ENCODE measurements around the gene SPAG8. TPM values are rescaled to one million over a fixed set of nuclear protein-coding genes. Genes with fewer than 3 reads are reported as not detected.

SPAG8 gene
- total and polyA plus RNA-seq, 2 donors (not counting 1 experiment from before 2014, with no cell fraction given): 2.0 to 5.4 TPM

GRCh38 chr9:35832814-35833213 is 20.8 kb upstream of the SPAG8 start:
- peaks cover 55% of the 10 kb centered on the region for H3K4me1 Mint-ChIP-seq

DNA sequence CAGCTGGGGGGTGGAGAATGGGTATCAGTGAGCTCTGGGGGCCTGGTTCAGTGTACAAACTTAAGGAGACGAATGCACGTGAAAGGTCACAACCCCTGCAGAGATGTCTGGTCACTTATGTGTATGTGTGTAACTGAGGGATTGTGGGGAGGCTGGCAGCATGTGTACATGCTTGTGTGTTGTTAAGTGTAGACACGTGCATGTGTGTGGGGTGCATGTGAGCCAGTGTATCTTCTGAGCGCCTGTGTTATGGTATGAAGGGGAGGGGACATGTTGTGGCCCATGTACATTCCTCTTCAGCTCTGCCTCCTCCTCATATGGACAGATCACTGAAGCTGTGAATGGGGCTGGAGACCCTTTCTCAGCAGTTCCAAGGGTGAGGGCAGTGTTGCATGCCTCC is 19.0 kb upstream of the SPAG8 start:
- CTCF ChIA-PET: interaction anchor here (0.8 to 3.5 kb wide), 4 partner anchors 41 to 95 kb away, joined by 3 to 24 read pairs (median 4); no protein-coding TSS in a partner anchor
- Histone ChIP-seq H3K27ac (ENCODE audit: low read length in 2 of 2) (no peak overlapping the region), H3K36me3 (replicated peaks in 1 of 2; ENCODE audit: control extremely low read depth in 1 of 2, control insufficient read depth in 1 of 2, extremely low read depth in 1 of 2, insufficient read depth in 2 of 2, low read length in 1 of 2) (no peaks in the 10 kb centered on the region)

More at GRCh38 chr9:35832814-35833213, 20.8 kb upstream of the SPAG8 start:
- H3K4me2 ChIP-seq (replicated peaks; ENCODE audit: low read depth, low read length, poor library complexity, severe bottlenecking): peak overlapping the region; percentile 58
- Mint-ChIP-seq H3K9me3 (ENCODE audit: insufficient read depth) (no peaks in the 10 kb centered on the region), H3K27me3 (no peaks in the 10 kb centered on the region), H3K27ac (peak overlapping the region; percentile 17), H3K4me3 (no peak overlapping the region)
- ChIA-PET CTCF (interaction anchor here (0.6 to 3.5 kb wide), 6 partner anchors 13 to 229 kb away, joined by 3 to 24 read pairs (median 4); no protein-coding TSS in a partner anchor), POLR2A (no interaction called here)
- ATAC-seq (ENCODE audit: low read depth): no peak
- H4K20me1 ChIP-seq (ENCODE audit: control insufficient read depth, insufficient read depth, low read length, poor library complexity, severe bottlenecking): no peaks in the 10 kb centered on the region
- no peak for TF ChIP-seq EZH2 (IDR thresholded peaks at IDR 0.05; ENCODE audit: borderline replicate concordance, insufficient read depth, low read depth, low read length, poor library complexity, severe bottlenecking)
- TF ChIP-seq, protein P1, sequence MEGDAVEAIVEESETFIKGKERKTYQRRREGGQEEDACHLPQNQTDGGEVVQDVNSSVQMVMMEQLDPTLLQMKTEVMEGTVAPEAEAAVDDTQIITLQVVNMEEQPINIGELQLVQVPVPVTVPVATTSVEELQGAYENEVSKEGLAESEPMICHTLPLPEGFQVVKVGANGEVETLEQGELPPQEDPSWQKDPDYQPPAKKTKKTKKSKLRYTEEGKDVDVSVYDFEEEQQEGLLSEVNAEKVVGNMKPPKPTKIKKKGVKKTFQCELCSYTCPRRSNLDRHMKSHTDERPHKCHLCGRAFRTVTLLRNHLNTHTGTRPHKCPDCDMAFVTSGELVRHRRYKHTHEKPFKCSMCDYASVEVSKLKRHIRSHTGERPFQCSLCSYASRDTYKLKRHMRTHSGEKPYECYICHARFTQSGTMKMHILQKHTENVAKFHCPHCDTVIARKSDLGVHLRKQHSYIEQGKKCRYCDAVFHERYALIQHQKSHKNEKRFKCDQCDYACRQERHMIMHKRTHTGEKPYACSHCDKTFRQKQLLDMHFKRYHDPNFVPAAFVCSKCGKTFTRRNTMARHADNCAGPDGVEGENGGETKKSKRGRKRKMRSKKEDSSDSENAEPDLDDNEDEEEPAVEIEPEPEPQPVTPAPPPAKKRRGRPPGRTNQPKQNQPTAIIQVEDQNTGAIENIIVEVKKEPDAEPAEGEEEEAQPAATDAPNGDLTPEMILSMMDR (IDR thresholded peaks at IDR 0.05): no peak
- no peak for DNase-seq
- 81% methylated on average over 4 of the region's 5 CpGs for WGBS (ENCODE audit: insufficient coverage)
- no peak overlapping the region for H3K27ac ChIP-seq (ENCODE audit: low read length in 2 of 2)
- no peak overlapping the region for H3K9ac ChIP-seq (ENCODE audit: low read length)
- peaks cover 6% of the 10 kb centered on the region for H3K79me2 ChIP-seq (ENCODE audit: control insufficient read depth, insufficient read depth, low read length)
- no peak overlapping the region for H3K4me3 ChIP-seq (ENCODE audit: control extremely low read depth in 1 of 5, extremely low read depth in 1 of 5, insufficient read depth in 1 of 5, low read depth in 2 of 5, low read length in 4 of 5)
- no peaks in the 10 kb centered on the region for H3K27me3 ChIP-seq (replicated peaks in 1 of 4; ENCODE audit: control extremely low read depth in 1 of 4, control insufficient read depth in 3 of 4, insufficient read depth in 4 of 4, low read length in 3 of 4)
- peaks cover 32 to 43% of the 10 kb centered on the region in 2 donors for H3K4me1 ChIP-seq (ENCODE audit: control insufficient read depth in 2 of 2, insufficient read depth in 2 of 2, low read length in 2 of 2)
- H3K36me3 ChIP-seq (replicated peaks in 1 of 2; ENCODE audit: control extremely low read depth in 1 of 2, control insufficient read depth in 1 of 2, extremely low read depth in 1 of 2, insufficient read depth in 2 of 2, low read length in 1 of 2): no peaks in the 10 kb centered on the region
- H2AFZ ChIP-seq (ENCODE audit: insufficient read depth, low read depth, low read length, poor library complexity, severe bottlenecking): no peak overlapping the region
- intact Hi-C loops (cut with micrococcal nuclease): no loop called here
- H3K9me3 ChIP-seq (ENCODE audit: control extremely low read depth in 1 of 3, control insufficient read depth in 2 of 3, insufficient read depth in 1 of 3, low read length in 2 of 3): no peaks in the 10 kb centered on the region

More for the DNA sequence above, 19.0 kb upstream of the SPAG8 start:
- H3K9ac ChIP-seq (ENCODE audit: low read length): no peak overlapping the region
- peaks cover 59% of the 10 kb centered on the region for H3K4me1 Mint-ChIP-seq
- peaks cover 6% of the 10 kb centered on the region for H3K79me2 ChIP-seq (ENCODE audit: control insufficient read depth, insufficient read depth, low read length)
- no peak for TF ChIP-seq EZH2 (IDR thresholded peaks at IDR 0.05; ENCODE audit: borderline replicate concordance, insufficient read depth, low read depth, low read length, poor library complexity, severe bottlenecking)
- TF ChIP-seq, protein P1 (IDR thresholded peaks at IDR 0.05): no peak
- no peaks in the 10 kb centered on the region for H3K9me3 ChIP-seq (ENCODE audit: control extremely low read depth in 1 of 3, control insufficient read depth in 2 of 3, insufficient read depth in 1 of 3, low read length in 2 of 3)
- H3K4me3 ChIP-seq (ENCODE audit: control extremely low read depth in 1 of 5, extremely low read depth in 1 of 5, insufficient read depth in 1 of 5, low read depth in 2 of 5, low read length in 4 of 5): no peak overlapping the region
- H3K9me3 Mint-ChIP-seq (ENCODE audit: insufficient read depth): no peaks in the 10 kb centered on the region
- no peaks in the 10 kb centered on the region for H3K27me3 ChIP-seq (replicated peaks in 1 of 4; ENCODE audit: control extremely low read depth in 1 of 4, control insufficient read depth in 3 of 4, insufficient read depth in 4 of 4, low read length in 3 of 4)
- H3K27me3 Mint-ChIP-seq: no peaks in the 10 kb centered on the region
- no peaks in the 10 kb centered on the region for H4K20me1 ChIP-seq (ENCODE audit: control insufficient read depth, insufficient read depth, low read length, poor library complexity, severe bottlenecking)
- no peak for DNase-seq
- WGBS (ENCODE audit: insufficient coverage): 96% methylated on average over 2 of the region's 4 CpGs
- H2AFZ ChIP-seq (ENCODE audit: insufficient read depth, low read depth, low read length, poor library complexity, severe bottlenecking): no peak overlapping the region
- H3K4me2 ChIP-seq (replicated peaks; ENCODE audit: low read depth, low read length, poor library complexity, severe bottlenecking): no peak overlapping the region
- ATAC-seq (ENCODE audit: low read depth): no peak
- intact Hi-C loops (cut with micrococcal nuclease): no loop called here
- peaks cover 33 to 47% of the 10 kb centered on the region in 2 donors for H3K4me1 ChIP-seq (ENCODE audit: control insufficient read depth in 2 of 2, insufficient read depth in 2 of 2, low read length in 2 of 2)
- no peak overlapping the region for H3K27ac Mint-ChIP-seq
- POLR2A ChIA-PET: no interaction called here
- H3K4me3 Mint-ChIP-seq: peak overlapping the region; percentile 60

Data from B cell (primary cell).